A673 (cell line): ENCODE measurements around the gene ZNF786. TPM values are rescaled to one million over a fixed set of nuclear protein-coding genes. Genes with fewer than 3 reads are reported as not detected.

ENCODE experiments used
- BruUV-seq: library from RNA; stranded (reverse); fragments of 400-500 nt; replicated peaks from 2 replicates; lab custom pipeline; 2021; lab: Mats Ljungman, UMichigan
- CTCF ChIA-PET: fragments of 300-600 bp; sonication (Branson Sonifier 250); formaldehyde crosslinking; loops from one replicate; lab custom pipeline; 2022; ENCODE audit warnings: antibody characterized with exemption; lab: Charles Lee
- POLR2A ChIA-PET: fragments of 300-600 bp; sonication (Branson Sonifier 250); formaldehyde crosslinking; loops from one replicate; lab custom pipeline; 2022; ENCODE audit warnings: antibody characterized with exemption; ENCODE audit not compliant: low non-redundant PET; lab: Charles Lee
- DNase-seq: peaks from one replicate; pipeline ENCODE4 v3.0.0-alpha.2; 2015; ENCODE audit warnings: low spot score
- H3K27ac ChIP-seq: fragments of 200-600 bp; sonication (generic); 2 replicates; pipeline ENCODE4 v1.5.1; 2016; ENCODE audit warnings: mixed run types, low read depth, mild to moderate bottlenecking, mixed read lengths, antibody characterized with exemption, low read length; ENCODE audit not compliant: poor library complexity, severe bottlenecking
- H3K27me3 ChIP-seq: fragments of 200-600 bp; sonication (generic); replicated peaks from 2 replicates; pipeline ENCODE4 v1.6.1; 2017; ENCODE audit warnings: mixed run types, low read depth, mild to moderate bottlenecking, mixed read lengths, antibody characterized with exemption, low read length; ENCODE audit not compliant: insufficient read depth, poor library complexity
- H3K36me3 ChIP-seq: fragments of 200-600 bp; sonication (generic); 2 replicates; pipeline ENCODE4 v1.6.1; 2016; ENCODE audit warnings: mixed run types, mild to moderate bottlenecking, mixed read lengths, antibody characterized with exemption, low read length; ENCODE audit not compliant: insufficient read depth, poor library complexity, severe bottlenecking
- H3K4me1 ChIP-seq: fragments of 200-600 bp; sonication (generic); 2 replicates; pipeline ENCODE4 v1.6.1; 2017; ENCODE audit warnings: mixed run types, mild to moderate bottlenecking, mixed read lengths, antibody characterized with exemption, low read length; ENCODE audit not compliant: insufficient read depth, poor library complexity, severe bottlenecking
- H3K4me3 ChIP-seq: fragments of 200-600 bp; sonication (generic); 2 replicates; pipeline ENCODE4 v1.5.1; 2016; ENCODE audit warnings: low read depth, mixed run types, mild to moderate bottlenecking, mixed read lengths, low read length; ENCODE audit not compliant: poor library complexity, severe bottlenecking
- H3K9me3 ChIP-seq: fragments of 200-600 bp; sonication (generic); 2 replicates; pipeline ENCODE4 v1.6.1; 2016; ENCODE audit warnings: mixed run types, low read depth, mild to moderate bottlenecking, mixed read lengths, antibody characterized with exemption, low read length; ENCODE audit not compliant: poor library complexity, severe bottlenecking
- EZH2 ChIP-seq: fragments of 200-600 bp; sonication (generic); IDR thresholded peaks from 2 replicates; pipeline ENCODE4 v1.6.1; 2017; ENCODE audit warnings: borderline replicate concordance, low read depth, mild to moderate bottlenecking, mixed read lengths, antibody characterized with exemption, low read length; ENCODE audit not compliant: poor library complexity, severe bottlenecking
- intact Hi-C: fragments of 100-400 bp; cut with micrococcal nuclease; formaldehyde crosslinking; loops from one replicate; pipeline ENCODE4 v1.10.0; 2022; ENCODE audit not compliant: unreplicated experiment
- total RNA-seq: library from RNA; stranded (reverse); gene quantifications from 2 replicates; pipeline ENCODE4 v1.2.3, GENCODE V29; 2021
- TF ChIP-seq, protein P1 (sequence below): fragments of 300-800, 200-600 bp; sonication (generic); conservative IDR thresholded peaks from 2 replicates; pipeline ENCODE4 v1.5.1; 2017; ENCODE audit warnings: low read depth, mild to moderate bottlenecking, antibody characterized with exemption, low read length, moderate library complexity, mixed read lengths

ZNF786 gene
- total RNA-seq, 1 experiment from 2014 or later = 9.8 TPM

DNA sequence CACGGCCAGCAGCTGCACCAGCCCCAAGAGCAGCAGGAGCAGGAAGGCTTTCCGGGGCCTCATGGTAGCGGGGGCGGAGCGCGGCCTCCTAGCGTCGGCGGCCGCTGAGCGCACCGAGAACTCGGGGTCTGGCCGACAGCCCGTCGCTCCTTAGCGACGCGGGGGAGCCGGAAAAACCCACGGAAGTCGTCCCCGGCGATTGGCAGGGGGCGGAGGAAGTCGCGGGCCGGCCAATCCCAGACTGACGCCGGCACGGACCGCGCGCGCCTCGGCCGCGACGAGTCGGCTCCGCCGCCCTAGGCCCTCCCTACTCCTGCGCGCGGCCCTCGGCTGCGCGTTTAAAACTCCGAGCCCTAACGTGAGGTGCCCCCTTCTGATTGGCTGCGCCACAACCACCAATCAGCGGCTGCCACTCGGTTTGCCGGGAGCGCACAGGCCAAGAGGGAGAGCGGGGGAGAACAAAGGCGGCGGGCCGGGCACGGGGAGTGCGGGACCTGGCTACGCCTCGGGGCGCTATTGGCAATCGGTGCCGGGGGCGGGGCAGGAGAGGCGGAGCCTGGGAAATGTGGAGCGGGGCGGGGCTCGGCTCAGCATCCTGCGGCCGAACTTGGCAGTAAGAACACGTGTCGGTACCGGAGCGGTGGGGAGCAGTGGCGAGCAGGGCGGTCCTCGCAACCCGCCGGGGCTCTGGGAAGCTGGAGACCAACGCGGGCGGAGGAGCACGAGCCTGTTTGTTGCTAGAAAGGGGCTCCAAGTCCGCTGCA lies 62.0 kb downstream of the ZNF786 start, which contains the start of gene PDIA4:
Gene PDIA4, minus strand, starts transcription at position 160 of the 764 bp plus-strand sequence. Its CDS starts 97 bp downstream, at position 63.
- ChIA-PET CTCF (no interaction called here), POLR2A (no interaction called here)
- peak within 1 kb of the TSS; percentile 98 for H3K27ac ChIP-seq
- peak; percentile 100 for DNase-seq
- intact Hi-C loops = loop anchor here (2.0 to 5.0 kb wide), 2 partner anchors 36 to 41 kb away; no protein-coding TSS in a partner anchor
- H3K9me3 ChIP-seq = no peaks in the 10 kb centered on the region
- no TSS peak for BruUV-seq
- H3K27me3 ChIP-seq = no peaks in the 10 kb centered on the region
- H3K4me3 ChIP-seq = peak within 1 kb of the TSS; percentile 99
- peaks cover 16% of the 10 kb centered on the region for H3K36me3 ChIP-seq
- no peak for TF ChIP-seq EZH2
- TF ChIP-seq, protein P1, sequence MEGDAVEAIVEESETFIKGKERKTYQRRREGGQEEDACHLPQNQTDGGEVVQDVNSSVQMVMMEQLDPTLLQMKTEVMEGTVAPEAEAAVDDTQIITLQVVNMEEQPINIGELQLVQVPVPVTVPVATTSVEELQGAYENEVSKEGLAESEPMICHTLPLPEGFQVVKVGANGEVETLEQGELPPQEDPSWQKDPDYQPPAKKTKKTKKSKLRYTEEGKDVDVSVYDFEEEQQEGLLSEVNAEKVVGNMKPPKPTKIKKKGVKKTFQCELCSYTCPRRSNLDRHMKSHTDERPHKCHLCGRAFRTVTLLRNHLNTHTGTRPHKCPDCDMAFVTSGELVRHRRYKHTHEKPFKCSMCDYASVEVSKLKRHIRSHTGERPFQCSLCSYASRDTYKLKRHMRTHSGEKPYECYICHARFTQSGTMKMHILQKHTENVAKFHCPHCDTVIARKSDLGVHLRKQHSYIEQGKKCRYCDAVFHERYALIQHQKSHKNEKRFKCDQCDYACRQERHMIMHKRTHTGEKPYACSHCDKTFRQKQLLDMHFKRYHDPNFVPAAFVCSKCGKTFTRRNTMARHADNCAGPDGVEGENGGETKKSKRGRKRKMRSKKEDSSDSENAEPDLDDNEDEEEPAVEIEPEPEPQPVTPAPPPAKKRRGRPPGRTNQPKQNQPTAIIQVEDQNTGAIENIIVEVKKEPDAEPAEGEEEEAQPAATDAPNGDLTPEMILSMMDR = no peak
- H3K4me1 ChIP-seq = peaks cover 27% of the 10 kb centered on the region

DNA sequence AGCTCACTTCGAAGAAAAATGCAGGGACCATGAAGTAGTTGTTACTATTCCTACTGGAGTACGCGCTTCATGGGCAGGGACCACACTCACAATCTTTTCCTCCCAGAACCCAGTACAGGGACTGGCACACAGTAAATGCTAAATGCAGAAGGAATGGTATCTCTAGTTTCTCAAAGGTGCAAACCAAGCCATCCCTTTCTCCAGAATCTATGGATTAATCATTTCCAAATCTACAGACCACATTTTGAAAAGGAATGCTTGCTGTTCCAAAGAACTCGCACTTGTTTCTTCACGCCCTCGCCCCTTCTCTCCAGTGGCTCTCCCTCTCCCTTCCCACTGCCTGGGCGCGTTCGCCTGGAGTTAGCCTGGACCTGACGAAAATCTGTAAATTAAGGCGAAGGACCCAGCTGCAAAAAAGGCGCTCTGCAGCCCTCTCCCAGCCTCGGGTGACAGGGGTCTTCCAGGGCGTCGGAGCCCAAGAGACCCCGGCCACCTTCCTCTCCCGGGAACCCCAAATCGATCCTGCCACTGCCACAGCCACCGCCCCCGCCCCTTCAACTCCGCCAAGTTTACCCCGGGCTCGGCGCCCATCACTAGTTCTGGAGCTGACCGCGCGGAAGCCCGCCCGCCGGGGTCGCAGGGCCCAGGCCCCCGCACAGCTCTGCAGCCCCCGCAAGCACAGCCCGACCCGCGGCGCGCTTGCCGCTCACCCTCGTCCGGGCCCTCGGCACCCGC lies 62.7 kb downstream of the ZNF786 start:
- CTCF ChIA-PET = interaction anchor here (1.2 kb wide), 2 partner anchors 22 to 38 kb away, joined by 3 read pairs; no protein-coding TSS in a partner anchor
- H3K27ac ChIP-seq = peak overlapping the region; percentile 98
- TF ChIP-seq, protein P1 = no peak
- TF ChIP-seq EZH2 = no peak

DNA sequence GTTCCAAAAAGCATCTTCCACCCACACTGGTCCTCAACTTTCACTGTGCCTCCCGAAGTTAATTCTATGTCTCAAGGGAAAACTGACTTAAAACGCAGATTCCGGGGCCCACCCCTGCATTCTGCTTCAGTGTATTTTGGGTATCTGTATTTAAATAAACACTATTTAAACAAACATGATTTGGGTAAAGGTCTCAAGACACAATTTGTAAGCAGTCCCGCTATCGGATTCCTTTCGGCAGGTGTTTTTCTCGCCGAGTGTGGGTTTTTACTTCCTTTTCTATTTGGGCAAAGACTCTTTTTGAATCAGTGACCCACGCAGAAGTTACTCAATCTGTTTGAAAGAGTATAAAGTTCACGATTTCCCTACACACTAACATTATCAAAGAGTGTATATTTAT lies 63.5 kb downstream of the ZNF786 start:
- POLR2A ChIA-PET = no interaction called here
- H3K4me1 ChIP-seq = peaks cover 42% of the 10 kb centered on the region
- H3K4me3 ChIP-seq = peak overlapping the region; percentile 99
- H3K36me3 ChIP-seq = peaks cover 20% of the 10 kb centered on the region
- no peaks in the 10 kb centered on the region for H3K9me3 ChIP-seq
- BruUV-seq = TSS peak; percentile 49
- H3K27ac ChIP-seq = peak overlapping the region; percentile 98
- no peak for TF ChIP-seq EZH2
- TF ChIP-seq, protein P1 = no peak
- DNase-seq = peak; percentile 55
- intact Hi-C loops = loop anchor here (5.0 kb wide), 1 partner anchor 40 kb away; no protein-coding TSS in a partner anchor
- CTCF ChIA-PET = interaction anchor here (1.2 kb wide), 2 partner anchors 22 to 39 kb away, joined by 3 read pairs; no protein-coding TSS in a partner anchor
- no peaks in the 10 kb centered on the region for H3K27me3 ChIP-seq

More for the DNA sequence above, 62.7 kb downstream of the ZNF786 start:
- peak; percentile 28 for DNase-seq
- peaks cover 20% of the 10 kb centered on the region for H3K36me3 ChIP-seq
- no peaks in the 10 kb centered on the region for H3K9me3 ChIP-seq
- intact Hi-C loops = loop anchor here (2.0 to 5.0 kb wide), 2 partner anchors 37 to 40 kb away; no protein-coding TSS in a partner anchor
- peaks cover 34% of the 10 kb centered on the region for H3K4me1 ChIP-seq
- peak overlapping the region; percentile 99 for H3K4me3 ChIP-seq
- POLR2A ChIA-PET = no interaction called here
- no TSS peak for BruUV-seq
- H3K27me3 ChIP-seq = no peaks in the 10 kb centered on the region
